PC-9 (cell line): ENCODE data around the gene RBMS3. TPM values are rescaled to one million over a fixed set of nuclear protein-coding genes. Genes with fewer than 3 reads are reported as not detected.

Experiments used
- BruUV-seq: library from RNA; stranded (reverse); fragments of 400-500 nt; replicated peaks from 2 replicates; lab custom pipeline; 2021; lab: Mats Ljungman, UMichigan
- CTCF ChIA-PET: fragments of 300-600 bp; sonication (Branson Sonifier 250); formaldehyde crosslinking; loops from one replicate; lab custom pipeline; 2022; ENCODE audit warnings: antibody characterized with exemption; lab: Charles Lee
- POLR2A ChIA-PET: fragments of 300-600 bp; sonication (Branson Sonifier 250); formaldehyde crosslinking; loops from one replicate; lab custom pipeline; 2022; ENCODE audit warnings: antibody characterized with exemption; ENCODE audit not compliant: unreplicated experiment; lab: Charles Lee
- DNase-seq, 2 experiments: peaks; one replicate each; pipeline versions ENCODE4 v3.0.0 to v3.0.0-alpha.2; 2015 to 2022; ENCODE audit warnings: mixed read lengths in 1 of 2
- H2AFZ ChIP-seq: fragments of 200-600 bp; sonication (generic); 2 replicates; pipeline ENCODE4 v1.8.1; 2017; ENCODE audit warnings: antibody characterized with exemption
- H3F3A ChIP-seq: fragments of 200-600 bp; sonication (generic); 2 replicates; pipeline ENCODE4 v1.8.1; 2017; ENCODE audit warnings: antibody characterized with exemption, mild to moderate bottlenecking, low read depth; ENCODE audit not compliant: insufficient read depth
- H3K27ac ChIP-seq: fragments of 200-600 bp; sonication (generic); 2 replicates; pipeline ENCODE4 v1.6.1; 2016; ENCODE audit warnings: mixed run types
- H3K27me3 ChIP-seq: fragments of 200-600 bp; sonication (generic); 2 replicates; pipeline ENCODE4 v1.6.1; 2016; ENCODE audit warnings: low read depth, mixed run types; ENCODE audit not compliant: insufficient read depth
- H3K36me3 ChIP-seq: fragments of 200-600 bp; sonication (generic); 2 replicates; pipeline ENCODE4 v1.6.1; 2016; ENCODE audit warnings: low read depth, mixed run types
- H3K4me1 ChIP-seq: fragments of 200-600 bp; sonication (generic); replicated peaks from 2 replicates; pipeline ENCODE4 v1.6.1; 2016; ENCODE audit warnings: mixed run types; ENCODE audit not compliant: insufficient read depth
- H3K4me2 ChIP-seq: fragments of 200-600 bp; sonication (generic); 2 replicates; pipeline ENCODE4 v1.6.1; 2017; ENCODE audit warnings: mixed run types
- H3K4me3 ChIP-seq: fragments of 200-600 bp; sonication (generic); 2 replicates; pipeline ENCODE4 v1.6.1; 2016; ENCODE audit warnings: mixed run types
- H3K79me2 ChIP-seq: fragments of 200-600 bp; sonication (generic); 2 replicates; pipeline ENCODE4 v1.6.1; 2017; ENCODE audit warnings: low read depth, mixed run types
- H3K9me2 ChIP-seq: fragments of 200-600 bp; sonication (generic); 2 replicates; pipeline ENCODE4 v1.8.1; 2017; ENCODE audit warnings: mild to moderate bottlenecking; ENCODE audit not compliant: insufficient read depth
- H3K9me3 ChIP-seq: fragments of 200-600 bp; sonication (generic); 2 replicates; pipeline ENCODE4 v1.8.1; 2016; ENCODE audit warnings: low read depth; ENCODE audit not compliant: insufficient read depth
- H4K20me1 ChIP-seq: fragments of 200-600 bp; sonication (generic); 2 replicates; pipeline ENCODE4 v1.8.1; 2017; ENCODE audit not compliant: insufficient read depth
- EZH2 ChIP-seq: fragments of 200-600 bp; sonication (generic); IDR thresholded peaks from 2 replicates; pipeline ENCODE4 v1.8.0; 2017; ENCODE audit warnings: antibody characterized with exemption, low read depth
- intact Hi-C: fragments of 100-400 bp; cut with micrococcal nuclease; formaldehyde crosslinking; loops from one replicate; pipeline ENCODE4 v1.10.0; 2022; ENCODE audit not compliant: unreplicated experiment
- total RNA-seq: library from RNA; stranded (reverse); gene quantifications from 2 replicates; pipeline ENCODE4 v1.2.3, GENCODE V29; 2021
- TF ChIP-seq, protein P1 (sequence below): fragments of 200-600 bp; sonication (generic); conservative IDR thresholded peaks from 2 replicates; pipeline ENCODE4 v1.6.1; 2017; ENCODE audit warnings: mixed run types, antibody characterized with exemption, mild to moderate bottlenecking, moderate library complexity

RBMS3 gene
- total RNA-seq, 1 experiment from 2014 or later, result 3.5 TPM

DNA sequence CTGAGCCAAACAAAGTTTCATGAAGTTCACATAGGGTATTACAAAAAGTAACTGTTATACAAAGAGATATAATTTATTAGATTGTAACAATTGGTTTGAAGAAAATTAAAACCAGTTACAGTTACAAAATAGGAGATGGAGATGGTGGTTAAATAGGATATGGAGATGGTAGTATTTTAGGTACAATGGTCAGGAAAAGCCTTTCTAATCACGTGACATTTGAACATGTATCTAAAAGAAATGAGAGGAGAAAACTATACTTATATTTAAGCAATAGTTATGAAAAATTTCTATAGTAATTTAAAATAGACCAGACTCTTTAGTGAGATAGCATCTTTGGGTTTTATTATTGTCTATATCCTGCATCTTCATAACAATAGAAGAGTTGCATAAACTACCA lies 312.9 kb downstream of the RBMS3 start:
- no TSS peak for BruUV-seq
- no peaks in the 10 kb centered on the region for H3K9me3 ChIP-seq
- DNase-seq, result no peak
- H2AFZ ChIP-seq, result no peak overlapping the region
- H3K9me2 ChIP-seq, result no peaks in the 10 kb centered on the region; the same call in 1 of the 2 replicates
- H3F3A ChIP-seq, result no peaks in the 10 kb centered on the region
- no peaks in the 10 kb centered on the region for H3K36me3 ChIP-seq
- TF ChIP-seq, protein P1, sequence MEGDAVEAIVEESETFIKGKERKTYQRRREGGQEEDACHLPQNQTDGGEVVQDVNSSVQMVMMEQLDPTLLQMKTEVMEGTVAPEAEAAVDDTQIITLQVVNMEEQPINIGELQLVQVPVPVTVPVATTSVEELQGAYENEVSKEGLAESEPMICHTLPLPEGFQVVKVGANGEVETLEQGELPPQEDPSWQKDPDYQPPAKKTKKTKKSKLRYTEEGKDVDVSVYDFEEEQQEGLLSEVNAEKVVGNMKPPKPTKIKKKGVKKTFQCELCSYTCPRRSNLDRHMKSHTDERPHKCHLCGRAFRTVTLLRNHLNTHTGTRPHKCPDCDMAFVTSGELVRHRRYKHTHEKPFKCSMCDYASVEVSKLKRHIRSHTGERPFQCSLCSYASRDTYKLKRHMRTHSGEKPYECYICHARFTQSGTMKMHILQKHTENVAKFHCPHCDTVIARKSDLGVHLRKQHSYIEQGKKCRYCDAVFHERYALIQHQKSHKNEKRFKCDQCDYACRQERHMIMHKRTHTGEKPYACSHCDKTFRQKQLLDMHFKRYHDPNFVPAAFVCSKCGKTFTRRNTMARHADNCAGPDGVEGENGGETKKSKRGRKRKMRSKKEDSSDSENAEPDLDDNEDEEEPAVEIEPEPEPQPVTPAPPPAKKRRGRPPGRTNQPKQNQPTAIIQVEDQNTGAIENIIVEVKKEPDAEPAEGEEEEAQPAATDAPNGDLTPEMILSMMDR, result no peak
- TF ChIP-seq EZH2, result no peak
- H3K27me3 ChIP-seq, result no peaks in the 10 kb centered on the region
- H3K4me2 ChIP-seq, result no peak overlapping the region
- ChIA-PET CTCF (no interaction called here), POLR2A (no interaction called here)
- H3K4me3 ChIP-seq, result no peak overlapping the region
- no peaks in the 10 kb centered on the region for H3K4me1 ChIP-seq
- intact Hi-C loops, result no loop called here
- H3K79me2 ChIP-seq, result no peaks in the 10 kb centered on the region
- H4K20me1 ChIP-seq, result no peaks in the 10 kb centered on the region
- H3K27ac ChIP-seq, result no peak overlapping the region

DNA sequence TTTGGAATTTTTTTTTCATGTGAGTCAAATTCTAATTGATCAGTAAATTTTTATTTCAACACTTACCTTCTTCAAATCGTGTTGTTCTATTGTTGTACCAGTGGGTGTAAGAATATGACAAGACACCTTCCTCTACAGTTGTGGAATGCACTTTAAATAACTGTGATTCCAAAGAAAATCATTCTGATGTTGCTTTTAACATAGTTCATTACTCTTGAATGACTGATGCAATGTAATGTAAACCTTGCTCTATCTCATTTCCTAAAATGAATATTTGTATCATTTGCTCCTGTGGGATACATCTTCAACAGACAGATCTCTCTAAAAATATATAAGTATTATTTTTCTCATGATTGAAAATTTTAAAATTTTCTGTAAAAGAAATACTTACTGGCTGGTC lies 313.4 kb downstream of the RBMS3 start:
- Histone ChIP-seq H2AFZ (no peak overlapping the region), H4K20me1 (no peaks in the 10 kb centered on the region), H3K79me2 (no peaks in the 10 kb centered on the region), H3K4me1 (no peaks in the 10 kb centered on the region), H3K4me3 (no peak overlapping the region), H3F3A (no peaks in the 10 kb centered on the region), H3K27ac (no peak overlapping the region), H3K9me3 (no peaks in the 10 kb centered on the region), H3K4me2 (no peak overlapping the region), H3K36me3 (no peaks in the 10 kb centered on the region), H3K27me3 (no peaks in the 10 kb centered on the region), H3K9me2 (no peaks in the 10 kb centered on the region; the same call in 1 of the 2 replicates)
- ChIA-PET POLR2A (no interaction called here), CTCF (no interaction called here)
- no TSS peak for BruUV-seq
- no peak for TF ChIP-seq EZH2
- TF ChIP-seq, protein P1, result no peak
- no peak for DNase-seq
- intact Hi-C loops, result no loop called here

DNA sequence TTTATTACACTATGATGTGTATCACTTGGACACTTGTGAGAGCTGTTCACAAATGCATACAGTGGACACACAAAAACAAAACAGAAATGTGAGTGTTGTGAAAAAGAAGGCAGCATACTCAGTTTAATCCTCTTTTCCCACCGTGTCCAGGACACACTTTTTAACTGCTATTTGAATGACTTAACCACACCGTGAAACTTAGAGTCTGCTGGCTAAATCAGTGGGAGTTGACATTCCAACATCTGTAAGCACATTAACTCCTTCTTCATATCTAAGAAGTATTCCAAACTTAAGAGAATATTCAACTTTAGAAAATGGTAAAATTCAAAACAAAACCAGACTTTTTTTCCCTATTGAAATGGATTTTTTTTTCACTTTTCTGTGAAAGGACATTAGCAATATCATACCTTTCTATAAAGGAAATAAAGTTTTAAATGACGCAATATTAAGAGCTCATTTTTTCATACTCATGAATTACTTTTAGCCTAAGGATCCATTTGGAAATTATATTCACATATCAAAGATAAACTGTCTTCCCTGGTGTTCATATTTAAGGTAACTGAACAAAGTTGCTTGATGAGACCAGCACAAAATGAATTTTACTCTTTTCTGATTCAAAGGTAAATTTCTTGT lies 316.6 kb downstream of the RBMS3 start:
- no TSS peak for BruUV-seq
- H3K4me2 ChIP-seq, result no peak overlapping the region
- TF ChIP-seq, protein P1, result no peak
- TF ChIP-seq EZH2, result no peak
- DNase-seq, result no peak
- no peaks in the 10 kb centered on the region for H3K36me3 ChIP-seq
- no peaks in the 10 kb centered on the region for H3K9me2 ChIP-seq
- H3K27ac ChIP-seq, result no peak overlapping the region
- no peaks in the 10 kb centered on the region for H3F3A ChIP-seq
- CTCF ChIA-PET, result no interaction called here
- no peaks in the 10 kb centered on the region for H4K20me1 ChIP-seq
- no peaks in the 10 kb centered on the region for H3K27me3 ChIP-seq
- no peak overlapping the region for H3K4me3 ChIP-seq
- no peaks in the 10 kb centered on the region for H3K4me1 ChIP-seq
- POLR2A ChIA-PET, result no interaction called here
- no peaks in the 10 kb centered on the region for H3K9me3 ChIP-seq
- intact Hi-C loops, result no loop called here
- no peak overlapping the region; the same call in 1 of the 2 replicates for H2AFZ ChIP-seq
- H3K79me2 ChIP-seq, result no peaks in the 10 kb centered on the region
